IMR-90 (cell line): ENCODE measurements around the gene LDB2. TPM values are rescaled to one million over a fixed set of nuclear protein-coding genes. Genes with fewer than 3 reads are reported as not detected.

Experiments used
- ATAC-seq: fragments of 200-7000 bp; cut with Tn5 transposase; 2 replicates; pipeline ENCODE4 v1.9.1; 2020; ENCODE audit warnings: low read depth, mild to moderate bottlenecking, moderate library complexity
- BruUV-seq: library from RNA; stranded (reverse); fragments of 400-500 nt; replicated peaks from 2 replicates; lab custom pipeline; 2021; lab: Mats Ljungman, UMichigan
- CTCF ChIA-PET: fragments of 300-600 bp; formaldehyde crosslinking; extraction: SDS; loops from one replicate; lab custom pipeline; 2021; ENCODE audit warnings: antibody characterized with exemption; lab: Yijun Ruan, JAX
- POLR2A ChIA-PET: fragments of 300-600 bp; sonication (Branson Sonifier 250); formaldehyde crosslinking; loops from one replicate; lab custom pipeline; 2022; ENCODE audit warnings: antibody characterized with exemption; ENCODE audit not compliant: unreplicated experiment; lab: Charles Lee
- DNase-seq: peaks from one replicate; pipeline ENCODE4 v3.0.0; 2013
- H2AFZ ChIP-seq: replicated peaks from 2 replicates; pipeline ENCODE3; 2013; ENCODE audit warnings: low read length, mild to moderate bottlenecking; ENCODE audit not compliant: poor library complexity
- H2AK5ac ChIP-seq: 2 replicates; pipeline ENCODE4 v1.6.1; 2013; ENCODE audit warnings: low read depth, low read length, inconsistent platforms
- H2AK9ac ChIP-seq: replicated peaks from 2 replicates; pipeline ENCODE3; 2013; ENCODE audit warnings: mild to moderate bottlenecking, low read depth, low read length, moderate library complexity; ENCODE audit not compliant: poor library complexity
- H2BK120ac ChIP-seq: 2 replicates; pipeline ENCODE4 v1.6.1; 2013; ENCODE audit warnings: low read depth, low read length, inconsistent platforms
- H2BK15ac ChIP-seq: 3 replicates; pipeline ENCODE4 v1.6.1; 2013; ENCODE audit warnings: low read depth, low read length, inconsistent platforms
- H2BK20ac ChIP-seq: 2 replicates; pipeline ENCODE4 v1.6.1; 2013; ENCODE audit warnings: low read depth, mild to moderate bottlenecking, inconsistent platforms, low read length, moderate library complexity
- H2BK5ac ChIP-seq: 2 replicates; pipeline ENCODE4 v1.6.1; 2013; ENCODE audit warnings: mild to moderate bottlenecking, low read depth, low read length, inconsistent platforms; ENCODE audit not compliant: poor library complexity, severe bottlenecking
- H3K14ac ChIP-seq: replicated peaks from 2 replicates; pipeline ENCODE4 v1.6.1; 2013; ENCODE audit warnings: low read depth, low read length, inconsistent platforms
- H3K18ac ChIP-seq: 2 replicates; pipeline ENCODE4 v1.6.1; 2013; ENCODE audit warnings: low read depth, low read length, control low read depth
- H3K23ac ChIP-seq: 2 replicates; pipeline ENCODE4 v1.6.1; 2013; ENCODE audit warnings: low read depth, low read length, inconsistent platforms
- H3K27ac ChIP-seq: 2 replicates; pipeline ENCODE4 v1.5.1; 2013; ENCODE audit warnings: mild to moderate bottlenecking, control low read depth, low read length; ENCODE audit not compliant: insufficient read depth
- H3K27me3 ChIP-seq: 2 replicates; pipeline ENCODE4 v1.6.1; 2013; ENCODE audit warnings: low read length; ENCODE audit not compliant: control insufficient read depth, insufficient read depth
- H3K36me3 ChIP-seq: 2 replicates; pipeline ENCODE4 v1.6.1; 2013; ENCODE audit warnings: low read length, mixed read lengths; ENCODE audit not compliant: control insufficient read depth, insufficient read depth
- H3K4ac ChIP-seq: 2 replicates; pipeline ENCODE4 v1.6.1; 2013; ENCODE audit warnings: low read depth, low read length, inconsistent platforms
- H3K4me1 ChIP-seq: 2 replicates; pipeline ENCODE4 v1.6.1; 2013; ENCODE audit warnings: low read length, mixed read lengths; ENCODE audit not compliant: control insufficient read depth, insufficient read depth
- H3K4me2 ChIP-seq: 2 replicates; pipeline ENCODE4 v1.6.1; 2013; ENCODE audit warnings: low read depth, mild to moderate bottlenecking, control low read depth, low read length, moderate library complexity
- H3K4me3 ChIP-seq: 2 replicates; pipeline ENCODE4 v1.5.1; 2013; ENCODE audit warnings: low read depth, mild to moderate bottlenecking, control low read depth, low read length, moderate library complexity; ENCODE audit not compliant: insufficient read depth
- H3K56ac ChIP-seq: 2 replicates; pipeline ENCODE4 v1.6.1; 2013; ENCODE audit warnings: low read length, inconsistent platforms; ENCODE audit not compliant: insufficient read depth; ENCODE audit errors: extremely low read depth
- H3K79me1 ChIP-seq, 2 experiments: 2 replicates each; pipeline ENCODE4 v1.6.1; 2013; ENCODE audit warnings: low read length in 2 of 2, inconsistent platforms in 1 of 2, low read depth in 1 of 2
- H3K9ac ChIP-seq: 2 replicates; pipeline ENCODE4 v1.6.1; 2013; ENCODE audit warnings: low read depth, low read length, control low read depth
- H3K9me1 ChIP-seq: 2 replicates; pipeline ENCODE4 v1.6.1; 2013; ENCODE audit warnings: low read length, inconsistent platforms; ENCODE audit not compliant: insufficient read depth
- H3K9me3 ChIP-seq: 2 replicates; pipeline ENCODE4 v1.6.1; 2013; ENCODE audit warnings: low read length; ENCODE audit not compliant: control insufficient read depth, insufficient read depth
- H4K20me1 ChIP-seq: 2 replicates; pipeline ENCODE4 v1.6.1; 2013; ENCODE audit warnings: low read length, inconsistent platforms; ENCODE audit not compliant: insufficient read depth
- H4K5ac ChIP-seq: 2 replicates; pipeline ENCODE4 v1.6.1; 2013; ENCODE audit warnings: mild to moderate bottlenecking, low read depth, low read length, control low read depth
- H4K8ac ChIP-seq, 2 experiments: 2 replicates each; pipeline ENCODE4 v1.6.1; 2013; ENCODE audit warnings: low read depth in 2 of 2, low read length in 2 of 2, control low read depth in 1 of 2, inconsistent platforms in 1 of 2
- H4K91ac ChIP-seq: 2 replicates; pipeline ENCODE4 v1.6.1; 2013; ENCODE audit warnings: low read depth, low read length, inconsistent platforms; ENCODE audit not compliant: insufficient read depth
- ELK1 ChIP-seq: fragments of 150-350 bp; IDR thresholded peaks from 2 replicates; pipeline ENCODE4 v1.6.1; 2016; ENCODE audit warnings: low read depth, mild to moderate bottlenecking, low read length, moderate library complexity, borderline replicate concordance
- FOS ChIP-seq: fragments of 150-350 bp; IDR thresholded peaks from 2 replicates; pipeline ENCODE4 v1.6.1; 2016; ENCODE audit warnings: low read depth, low read length
- NFE2L2 ChIP-seq: fragments of 150-350 bp; IDR thresholded peaks from 2 replicates; pipeline ENCODE4 v1.6.1; 2016; ENCODE audit warnings: low read depth, mild to moderate bottlenecking, low read length
- WGBS, 2 experiments: methylation state at CpG; one replicate each; pipeline versions ENCODE4 v1.1.5 to v1.1.7; 2013; ENCODE audit warnings: missing lambda C conversion rate in 2 of 2; ENCODE audit not compliant: insufficient read length in 1 of 2; ENCODE audit errors: extremely low coverage in 2 of 2; 5-methylcytosine and 5-hydroxymethylcytosine counted together
- dilution Hi-C: fragments of 300-500 bp; cut with HindIII; formaldehyde crosslinking; loops from one replicate; pipeline ENCODE4 v1.14.3; 2018; ENCODE audit warnings: low sequenced_read_pairs; ENCODE audit not compliant: unreplicated experiment
- in situ Hi-C: fragments of 300-500 bp; cut with MboI; formaldehyde crosslinking; loops from 3 replicates; pipeline ENCODE4 v1.14.3; 2019; ENCODE audit warnings: low sequenced_read_pairs, inconsistent platforms, mixed read lengths
- intact Hi-C: fragments of 100-400 bp; cut with micrococcal nuclease; formaldehyde crosslinking; loops from 2 replicates; pipeline ENCODE4 v1.10.0; 2022
- polyA plus RNA-seq, 3 experiments: library from polyadenylated mRNA; depleted of rRNA; stranded (reverse); fragments of >200 nt; gene quantifications; 2 replicates each; pipeline ENCODE4 v1.2.3, GENCODE V29; 2012; ENCODE audit warnings: low replicate concordance in 1 of 3
- total RNA-seq: library from RNA; depleted of rRNA; stranded (reverse); fragments of >200 nt; gene quantifications from 2 replicates; pipeline ENCODE4 v1.2.3, GENCODE V29; 2012
- TF ChIP-seq, protein P1 (sequence below): fragments of 150-350 bp; IDR thresholded peaks from 2 replicates; pipeline ENCODE4 v1.6.1; 2017; ENCODE audit warnings: mild to moderate bottlenecking, antibody characterized with exemption, low read length, low read depth

The LDB2 gene
- total and polyA plus RNA-seq, 2 of the 4 experiments (the other 2 are of a cell fraction), result 67.9 to 116 TPM

DNA sequence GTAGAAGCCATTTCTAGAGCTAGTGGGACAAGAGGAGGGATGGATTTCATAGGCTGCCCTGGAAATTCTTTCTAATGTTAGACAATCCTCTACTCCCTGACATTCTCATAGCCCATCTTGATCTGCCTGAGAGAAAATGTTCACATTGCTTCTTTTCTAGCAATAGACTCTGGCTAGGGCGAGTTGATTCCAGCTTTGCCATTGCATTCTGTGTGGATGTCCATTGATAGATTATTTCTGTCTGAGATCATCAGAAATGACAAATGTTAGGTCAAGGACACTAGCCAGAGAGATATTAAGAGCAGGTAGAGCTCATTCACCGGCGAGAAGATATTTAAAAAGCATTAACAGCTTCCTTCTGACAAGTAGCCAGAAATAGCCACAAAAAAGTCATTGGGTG, 184.7 kb downstream of the LDB2 start:
- ATAC-seq (no peak), DNase-seq (no peak)
- H2BK120ac ChIP-seq, result no peak overlapping the region
- intact Hi-C loops (no loop called here), dilution Hi-C loops (no loop called here), in situ Hi-C loops (no loop called here)
- H3K56ac ChIP-seq, result no peak overlapping the region
- no peak overlapping the region for H4K91ac ChIP-seq
- TF ChIP-seq, protein P1, sequence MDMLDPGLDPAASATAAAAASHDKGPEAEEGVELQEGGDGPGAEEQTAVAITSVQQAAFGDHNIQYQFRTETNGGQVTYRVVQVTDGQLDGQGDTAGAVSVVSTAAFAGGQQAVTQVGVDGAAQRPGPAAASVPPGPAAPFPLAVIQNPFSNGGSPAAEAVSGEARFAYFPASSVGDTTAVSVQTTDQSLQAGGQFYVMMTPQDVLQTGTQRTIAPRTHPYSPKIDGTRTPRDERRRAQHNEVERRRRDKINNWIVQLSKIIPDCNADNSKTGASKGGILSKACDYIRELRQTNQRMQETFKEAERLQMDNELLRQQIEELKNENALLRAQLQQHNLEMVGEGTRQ, result no peak
- TF ChIP-seq ELK1, result no peak
- no peak for TF ChIP-seq NFE2L2
- TF ChIP-seq FOS, result no peak
- no peak overlapping the region for H2AFZ ChIP-seq
- H2AK9ac ChIP-seq, result no peak overlapping the region
- H3K79me1 ChIP-seq, result no peaks in the 10 kb centered on the region
- H3K4ac ChIP-seq, result no peak overlapping the region
- H3K14ac ChIP-seq, result no peak overlapping the region
- no peak overlapping the region for H2BK5ac ChIP-seq
- peaks cover 5% of the 10 kb centered on the region for H3K4me1 ChIP-seq
- ChIA-PET CTCF (no interaction called here), POLR2A (no interaction called here)
- H3K27me3 ChIP-seq, result no peaks in the 10 kb centered on the region
- no TSS peak for BruUV-seq
- no peak overlapping the region for H3K18ac ChIP-seq
- no peak overlapping the region for H3K4me2 ChIP-seq
- H2BK20ac ChIP-seq, result no peak overlapping the region
- H4K8ac ChIP-seq, result no peak overlapping the region
- no peak overlapping the region for H3K27ac ChIP-seq
- H2BK15ac ChIP-seq, result no peak overlapping the region
- H3K9me3 ChIP-seq, result no peaks in the 10 kb centered on the region
- no peak overlapping the region for H4K5ac ChIP-seq
- 0 out of 2 replicates have a peak, but pooled peaks cover 1% of the 10 kb centered on the region for H3K36me3 ChIP-seq
- 100% methylated on average over 1 of the region's 3 CpGs; no CpG with 5 or more reads in 1 of the 2 experiments for WGBS, 2 experiments
- H3K23ac ChIP-seq, result no peak overlapping the region
- no peak overlapping the region for H3K9ac ChIP-seq
- H4K20me1 ChIP-seq, result no peaks in the 10 kb centered on the region
- H3K4me3 ChIP-seq, result no peak overlapping the region
- H3K9me1 ChIP-seq, result no peaks in the 10 kb centered on the region
- H2AK5ac ChIP-seq, result no peak overlapping the region
